ENCODE measurements around the gene ST6GALNAC3. TPM values are rescaled to one million over a fixed set of nuclear protein-coding genes. Genes with fewer than 3 reads are reported as not detected.

Gene ST6GALNAC3
- polyA plus RNA-seq, 1 donor (not counting 4 experiments of a cell fraction or from before 2014, with no cell fraction given): 0.08 TPM

- H3K36me3 ChIP-seq (ENCODE audit: control insufficient read depth in 2 of 2, extremely low read depth in 1 of 2, insufficient read depth in 2 of 2, low read length in 2 of 2): no peaks in the 10 kb centered on the region
- H3K27me3 ChIP-seq (ENCODE audit: control insufficient read depth, extremely low read depth, insufficient read depth, low read length): no peaks in the 10 kb centered on the region
- H3K4me2 ChIP-seq (ENCODE audit: control insufficient read depth, extremely low read depth, insufficient read depth, low read depth, low read length): no peak overlapping the region
- no peaks in the 10 kb centered on the region for H3K79me2 ChIP-seq (ENCODE audit: control insufficient read depth, insufficient read depth, low read length)
- H3K9ac ChIP-seq (ENCODE audit: control insufficient read depth, extremely low read depth, insufficient read depth, low read length): no peak overlapping the region
- no peaks in the 10 kb centered on the region for H4K20me1 ChIP-seq (ENCODE audit: control insufficient read depth, extremely low read depth, insufficient read depth, low read length)
- FAIRE-seq (no peak), DNase-seq (ENCODE audit: low read depth, low spot score) (no peak)
- no peak overlapping the region for H2AFZ ChIP-seq (ENCODE audit: control insufficient read depth, low read length)
- TF ChIP-seq EZH2 (IDR thresholded peaks at IDR 0.05; ENCODE audit: low read length) (no peak), CTCF (optimal IDR thresholded peaks at IDR 0.05 in 1 of 3, IDR thresholded peaks at IDR 0.05 in 1 of 3, conservative IDR thresholded peaks at IDR 0.05 in 1 of 3; ENCODE audit: extremely low read depth in 1 of 3, insufficient read depth in 2 of 3, low read length in 3 of 3) (no peak)
- no peaks in the 10 kb centered on the region for H3K4me1 ChIP-seq (ENCODE audit: control insufficient read depth, extremely low read depth, insufficient read depth, low read length)
- H3K9me1 ChIP-seq (ENCODE audit: control insufficient read depth, extremely low read depth, insufficient read depth, low read length): no peaks in the 10 kb centered on the region
- H3K4me3 ChIP-seq (ENCODE audit: control insufficient read depth in 2 of 3, extremely low read depth in 1 of 3, insufficient read depth in 2 of 3, low read depth in 1 of 3, low read length in 3 of 3): no peak overlapping the region
- no peak overlapping the region for H3K27ac ChIP-seq (ENCODE audit: control insufficient read depth, insufficient read depth, low read length)
- H3K9me3 ChIP-seq (ENCODE audit: control insufficient read depth, low read depth, low read length): no peaks in the 10 kb centered on the region
- dilution Hi-C loops (cut with MboI; ENCODE audit: extremely low pct_ligation_motif_present, low sequenced_read_pairs): no loop called here
Observed at GRCh38 chr1:76300556-76300955, 226.0 kb downstream of the ST6GALNAC3 start.

- Histone ChIP-seq H2AFZ (ENCODE audit: control insufficient read depth, low read length) (no peak overlapping the region), H4K20me1 (ENCODE audit: control insufficient read depth, extremely low read depth, insufficient read depth, low read length) (no peaks in the 10 kb centered on the region), H3K27me3 (ENCODE audit: control insufficient read depth, extremely low read depth, insufficient read depth, low read length) (no peaks in the 10 kb centered on the region), H3K27ac (ENCODE audit: control insufficient read depth, insufficient read depth, low read length) (no peak overlapping the region), H3K9me1 (ENCODE audit: control insufficient read depth, extremely low read depth, insufficient read depth, low read length) (no peaks in the 10 kb centered on the region), H3K4me1 (ENCODE audit: control insufficient read depth, extremely low read depth, insufficient read depth, low read length) (no peaks in the 10 kb centered on the region), H3K36me3 (ENCODE audit: control insufficient read depth in 2 of 2, extremely low read depth in 1 of 2, insufficient read depth in 2 of 2, low read length in 2 of 2) (no peaks in the 10 kb centered on the region), H3K9ac (ENCODE audit: control insufficient read depth, extremely low read depth, insufficient read depth, low read length) (no peak overlapping the region), H3K9me3 (ENCODE audit: control insufficient read depth, low read depth, low read length) (no peaks in the 10 kb centered on the region), H3K4me3 (ENCODE audit: control insufficient read depth in 2 of 3, extremely low read depth in 1 of 3, insufficient read depth in 2 of 3, low read depth in 1 of 3, low read length in 3 of 3) (no peak overlapping the region), H3K79me2 (ENCODE audit: control insufficient read depth, insufficient read depth, low read length) (no peaks in the 10 kb centered on the region), H3K4me2 (ENCODE audit: control insufficient read depth, extremely low read depth, insufficient read depth, low read depth, low read length) (no peak overlapping the region)
- no peak for TF ChIP-seq CTCF (optimal IDR thresholded peaks at IDR 0.05 in 1 of 3, IDR thresholded peaks at IDR 0.05 in 1 of 3, conservative IDR thresholded peaks at IDR 0.05 in 1 of 3; ENCODE audit: extremely low read depth in 1 of 3, insufficient read depth in 2 of 3, low read length in 3 of 3)
- no peak for TF ChIP-seq EZH2 (IDR thresholded peaks at IDR 0.05; ENCODE audit: low read length)
- DNase-seq (ENCODE audit: low read depth, low spot score) (no peak), FAIRE-seq (no peak)
- dilution Hi-C loops (cut with MboI; ENCODE audit: extremely low pct_ligation_motif_present, low sequenced_read_pairs): no loop called here
Observed at GRCh38 chr1:76302711-76303339, 228.3 kb downstream of the ST6GALNAC3 start.

Data from keratinocyte (primary cell).